Inflammatory macrophage (primary cell): Measurements from ENCODE around the gene RBM24.
"Not testable (repeated sequence)": the region's sequence is repeated elsewhere in the genome, so short reads cannot be mapped to it uniquely, and the experiment has no call there.

ENCODE experiments used
- DNase-seq, 2 donors: peaks; one replicate each; pipeline ENCODE4 v3.0.0-alpha.2; 2020 to 2022

Gene RBM24

GRCh38 chr6:17292600-17293133 is 11.5 kb downstream of the RBM24 start:
- DNase-seq = no peak

- DNase-seq = no peak
These were observed 12.2 kb downstream of the RBM24 start for GRCh38 chr6:17293395-17293794.

GRCh38 chr6:17297271-17298080 is 16.3 kb downstream of the RBM24 start:
- no peak for DNase-seq

GRCh38 chr6:17298257-17298656 is 17.1 kb downstream of the RBM24 start:
- no peak for DNase-seq

GRCh38 chr6:17299222-17299621 is 18.1 kb downstream of the RBM24 start:
- DNase-seq = no peak

GRCh38 chr6:17299750-17300149 is 18.6 kb downstream of the RBM24 start:
- DNase-seq = no peak

- DNase-seq = no peak
These were observed 19.5 kb downstream of the RBM24 start for GRCh38 chr6:17300637-17301036.

- DNase-seq = no peak
These were observed 22.3 kb downstream of the RBM24 start for GRCh38 chr6:17303444-17303843.

GRCh38 chr6:17305219-17306001 is 24.2 kb downstream of the RBM24 start:
- no peak for DNase-seq

- DNase-seq = no peak
These were observed 30.6 kb downstream of the RBM24 start for GRCh38 chr6:17311595-17312311.

GRCh38 chr6:17313238-17313637 is 32.1 kb downstream of the RBM24 start:
- DNase-seq = not testable (repeated sequence)

GRCh38 chr6:17313971-17314370 is 32.8 kb downstream of the RBM24 start:
- no peak for DNase-seq

GRCh38 chr6:17315262-17315661 is 34.1 kb downstream of the RBM24 start:
- no peak for DNase-seq

- no peak for DNase-seq
These were observed 37.4 kb downstream of the RBM24 start for GRCh38 chr6:17318435-17319165.

- DNase-seq = not testable (repeated sequence)
These were observed 39.1 kb downstream of the RBM24 start for GRCh38 chr6:17320266-17320665.

GRCh38 chr6:17331238-17331637 is 50.1 kb downstream of the RBM24 start:
- DNase-seq = no peak

GRCh38 chr6:17334265-17334664 is 53.1 kb downstream of the RBM24 start:
- no peak for DNase-seq

GRCh38 chr6:17336425-17336824 is 55.3 kb downstream of the RBM24 start:
- DNase-seq = no peak

- no peak for DNase-seq
These were observed 58.1 kb downstream of the RBM24 start for GRCh38 chr6:17339308-17339670.

GRCh38 chr6:17341117-17341805 is 60.1 kb downstream of the RBM24 start:
- DNase-seq = no peak

GRCh38 chr6:17341891-17342290 is 60.7 kb downstream of the RBM24 start:
- no peak for DNase-seq

GRCh38 chr6:17343215-17343614 is 62.1 kb downstream of the RBM24 start:
- no peak for DNase-seq
